Thyroid gland (tissue), 4 donors: ENCODE results near the gene IFT88.

ENCODE experiments used
- CTCF ChIP-seq, 6 experiments: fragments of 200-600 bp in 3 of 6; fragments of 450-650 bp in 3 of 6; sonication (generic) in 3 of 6; IDR thresholded peaks; one replicate each; pipeline ENCODE4 v1.5.1; 2016 to 2019; ENCODE audit warnings: antibody characterized with exemption in 6 of 6, mild to moderate bottlenecking in 2 of 6, inconsistent platforms in 1 of 6, moderate library complexity in 1 of 6
- POLR2A ChIP-seq, 2 donors: fragments of 450-650 bp; IDR thresholded peaks; one replicate each; pipeline ENCODE4 v1.6.1; 2017; ENCODE audit warnings: antibody characterized with exemption in 2 of 2, mild to moderate bottlenecking in 2 of 2, moderate library complexity in 1 of 2

DNA sequence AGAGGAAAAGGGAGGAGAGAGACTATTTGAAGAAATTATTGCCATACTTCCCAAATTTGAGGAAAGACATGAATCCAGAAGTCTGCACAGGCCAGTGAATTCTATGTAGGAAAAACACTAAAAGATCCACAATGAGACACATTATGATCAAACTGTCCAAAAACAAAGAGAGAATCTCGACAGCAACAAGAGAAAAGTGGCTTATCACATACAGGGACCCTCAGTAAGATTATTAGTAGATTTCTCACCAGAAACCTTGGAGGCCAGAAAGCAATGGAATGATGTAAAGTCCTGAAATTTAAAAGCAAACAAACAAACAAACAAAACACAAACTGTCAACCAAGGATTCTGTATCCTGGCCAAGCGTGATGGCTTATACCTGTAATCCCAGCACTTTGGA, 80.8 kb downstream of the IFT88 start:
- TF ChIP-seq CTCF (IDR thresholded peaks at IDR 0.05) (no peak), POLR2A (IDR thresholded peaks at IDR 0.05) (no peak)
